H9 (cell line): Measurements from ENCODE around the gene GPC3. TPM values are rescaled to one million over a fixed set of nuclear protein-coding genes. Genes with fewer than 3 reads are reported as not detected.

Source experiments
- DNase-seq: peaks from one replicate; pipeline ENCODE4 v3.0.0-alpha.2; 2017
- H2AFZ ChIP-seq: one replicate; pipeline ENCODE4 v1.6.1; 2013; ENCODE audit warnings: mild to moderate bottlenecking, low read length, control low read depth, moderate library complexity
- H2AK5ac ChIP-seq: 2 replicates; pipeline ENCODE4 v1.6.1; 2013; ENCODE audit warnings: low read length, control low read depth, mixed read lengths; ENCODE audit not compliant: insufficient read length
- H2BK120ac ChIP-seq: one replicate; pipeline ENCODE4 v1.6.1; 2013; ENCODE audit warnings: low read depth, mild to moderate bottlenecking, low read length, control low read depth, inconsistent platforms; ENCODE audit not compliant: poor library complexity, severe bottlenecking
- H2BK12ac ChIP-seq: 2 replicates; pipeline ENCODE4 v1.6.1; 2013; ENCODE audit warnings: low read length, control low read depth, mixed read lengths, low read depth; ENCODE audit not compliant: insufficient read length
- H2BK15ac ChIP-seq: 2 replicates; pipeline ENCODE4 v1.6.1; 2013; ENCODE audit warnings: low read depth, low read length, control low read depth
- H2BK20ac ChIP-seq: one replicate; pipeline ENCODE4 v1.6.1; 2013; ENCODE audit warnings: low read depth, mild to moderate bottlenecking, low read length, control low read depth, inconsistent platforms; ENCODE audit not compliant: poor library complexity, severe bottlenecking
- H2BK5ac ChIP-seq: 2 replicates; pipeline ENCODE4 v1.6.1; 2013; ENCODE audit warnings: low read length, control low read depth, mixed read lengths; ENCODE audit not compliant: insufficient read length
- H3K14ac ChIP-seq: 2 replicates; pipeline ENCODE4 v1.6.1; 2013; ENCODE audit warnings: low read length, control low read depth; ENCODE audit not compliant: insufficient read depth
- H3K18ac ChIP-seq: 2 replicates; pipeline ENCODE4 v1.6.1; 2013; ENCODE audit warnings: low read depth, mild to moderate bottlenecking, mixed read lengths, low read length, control low read depth; ENCODE audit not compliant: insufficient read length
- H3K23ac ChIP-seq: 2 replicates; pipeline ENCODE4 v1.6.1; 2013; ENCODE audit warnings: low read length, control low read depth, mixed read lengths, low read depth; ENCODE audit not compliant: insufficient read length
- H3K23me2 ChIP-seq: 2 replicates; pipeline ENCODE4 v1.6.1; 2013; ENCODE audit warnings: low read depth, mild to moderate bottlenecking, mixed read lengths, low read length, control low read depth; ENCODE audit not compliant: insufficient read length, poor library complexity, severe bottlenecking
- H3K27ac ChIP-seq: 2 replicates; pipeline ENCODE4 v1.5.1; 2013; ENCODE audit warnings: low read length, control low read depth, mixed read lengths, low read depth; ENCODE audit not compliant: insufficient read length
- H3K27me3 ChIP-seq: 2 replicates; pipeline ENCODE4 v1.6.1; 2013; ENCODE audit warnings: low read length, control low read depth, inconsistent platforms; ENCODE audit not compliant: insufficient read depth
- H3K4ac ChIP-seq: 2 replicates; pipeline ENCODE4 v1.6.1; 2013; ENCODE audit warnings: low read depth, mild to moderate bottlenecking, control low read depth, inconsistent platforms, low read length, moderate library complexity
- H3K4me1 ChIP-seq: 2 replicates; pipeline ENCODE4 v1.6.1; 2013; ENCODE audit warnings: low read length, control low read depth, inconsistent platforms; ENCODE audit not compliant: insufficient read depth
- H3K4me2 ChIP-seq: 2 replicates; pipeline ENCODE4 v1.6.1; 2013; ENCODE audit warnings: low read length, control low read depth, mixed read lengths; ENCODE audit not compliant: insufficient read length, insufficient read depth
- H3K56ac ChIP-seq: 2 replicates; pipeline ENCODE4 v1.6.1; 2013; ENCODE audit warnings: low read depth, mild to moderate bottlenecking, mixed read lengths, low read length, control low read depth; ENCODE audit not compliant: insufficient read length
- H3K79me1 ChIP-seq: 2 replicates; pipeline ENCODE4 v1.6.1; 2013; ENCODE audit warnings: low read depth, mild to moderate bottlenecking, moderate library complexity, low read length, control low read depth, inconsistent platforms; ENCODE audit not compliant: insufficient read depth, poor library complexity, severe bottlenecking
- H3K79me2 ChIP-seq: 2 replicates; pipeline ENCODE4 v1.6.1; 2013; ENCODE audit warnings: low read length, control low read depth, inconsistent platforms; ENCODE audit not compliant: insufficient read depth
- H3K9ac ChIP-seq: 2 replicates; pipeline ENCODE4 v1.6.1; 2013; ENCODE audit warnings: low read length, control low read depth, mixed read lengths; ENCODE audit not compliant: insufficient read length; ENCODE audit errors: extremely low read depth
- H3K9me3 ChIP-seq: one replicate; pipeline ENCODE4 v1.6.1; 2013; ENCODE audit warnings: low read depth, low read length, inconsistent platforms; ENCODE audit not compliant: control insufficient read depth
- H3T11ph ChIP-seq: one replicate; pipeline ENCODE4 v1.6.1; 2013; ENCODE audit warnings: mild to moderate bottlenecking, low read length, control low read depth, inconsistent platforms
- H4K20me1 ChIP-seq: one replicate; pipeline ENCODE4 v1.6.1; 2013; ENCODE audit not compliant: control insufficient read depth, insufficient read length, insufficient read depth
- H4K5ac ChIP-seq: 2 replicates; pipeline ENCODE4 v1.6.1; 2013; ENCODE audit warnings: low read depth, mild to moderate bottlenecking, mixed read lengths, low read length, control low read depth; ENCODE audit not compliant: insufficient read length
- H4K8ac ChIP-seq: replicated peaks from 2 replicates; pipeline ENCODE4 v1.6.1; 2013; ENCODE audit warnings: low read length, control low read depth, mixed read lengths, low read depth; ENCODE audit not compliant: insufficient read length
- H4K91ac ChIP-seq: 2 replicates; pipeline ENCODE4 v1.6.1; 2013; ENCODE audit warnings: low read depth, mild to moderate bottlenecking, moderate library complexity, mixed read lengths, low read length, control low read depth; ENCODE audit not compliant: insufficient read length
- H3K27ac Mint-ChIP-seq, 3 experiments: 2 replicates in 2 of 3; 3 replicates in 1 of 3; pipeline ENCODE4 v1.8.0; 2020 to 2021; ENCODE audit warnings: mixed read lengths in 3 of 3, mild to moderate bottlenecking in 1 of 3, moderate library complexity in 1 of 3
- H3K27me3 Mint-ChIP-seq: 2 replicates; pipeline ENCODE4 v1.8.0; 2021; ENCODE audit warnings: low read depth, mild to moderate bottlenecking, moderate library complexity, mixed read lengths
- H3K36me3 Mint-ChIP-seq, 3 experiments: 2 replicates in 2 of 3; 3 replicates in 1 of 3; pipeline ENCODE4 v1.8.0; 2020 to 2021; ENCODE audit warnings: low read depth in 3 of 3, mixed read lengths in 3 of 3; ENCODE audit not compliant: insufficient read depth in 1 of 3
- H3K4me1 Mint-ChIP-seq, 2 experiments: 2 replicates each; pipeline ENCODE4 v1.8.0; 2020; ENCODE audit warnings: mixed read lengths in 2 of 2
- H3K4me3 Mint-ChIP-seq, 2 experiments: 2 replicates in 1 of 2; 3 replicates in 1 of 2; pipeline ENCODE4 v1.8.0; 2020 to 2021; ENCODE audit warnings: mild to moderate bottlenecking in 2 of 2, mixed read lengths in 2 of 2, moderate library complexity in 1 of 2
- H3K9me3 Mint-ChIP-seq, 2 experiments: 2 replicates in 1 of 2; 3 replicates in 1 of 2; pipeline ENCODE4 v1.8.0; 2020; ENCODE audit warnings: mild to moderate bottlenecking in 2 of 2, mixed read lengths in 2 of 2, moderate library complexity in 1 of 2
- WGBS: extraction: QIAGEN DNeasy Blood & Tissue Kit; methylation state at CpG from one replicate; pipeline ENCODE4 v1.1.7; 2013; ENCODE audit warnings: missing lambda C conversion rate, low lambda C conversion rate, mixed read lengths; ENCODE audit not compliant: insufficient read length; ENCODE audit errors: extremely low coverage; 5-methylcytosine and 5-hydroxymethylcytosine counted together
- total RNA-seq: library from RNA; stranded (reverse); gene quantifications from 2 replicates; pipeline ENCODE4 v1.2.1, GENCODE V29; 2021
- TF ChIP-seq, protein P1 (sequence below): fragments of 200-600 bp; sonication (generic); conservative IDR thresholded peaks from 3 replicates; pipeline ENCODE4 v1.8.0; 2021; ENCODE audit warnings: antibody characterized with exemption, mild to moderate bottlenecking

The GPC3 gene
- total RNA-seq, 1 experiment from 2014 or later = 108 TPM

DNA sequence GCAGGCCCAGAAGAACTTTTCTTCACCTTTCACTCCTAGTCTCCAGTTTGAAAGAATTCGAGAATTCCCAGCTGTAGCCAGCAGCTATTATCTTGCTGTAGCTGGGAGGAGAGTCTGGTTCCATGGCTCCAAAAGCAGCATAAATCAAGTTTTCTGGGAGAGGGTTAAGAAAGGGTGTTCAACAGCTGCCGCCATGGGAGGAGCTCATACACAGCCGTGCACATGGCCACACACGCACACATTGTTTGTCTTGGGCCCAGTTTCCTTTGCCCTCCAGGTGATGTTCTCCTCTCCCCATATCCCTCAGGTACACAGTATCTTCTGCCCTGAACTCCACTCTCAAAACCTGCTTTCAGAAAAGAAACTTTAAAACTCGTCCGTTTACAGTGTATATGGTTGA is 4.1 kb upstream of the GPC3 start:
- no peak overlapping the region for H3K14ac ChIP-seq
- H3K4ac ChIP-seq = no peak overlapping the region
- no peak overlapping the region for H2BK12ac ChIP-seq
- no peak overlapping the region; a peak in 1 of 7 replicates for H3K27ac Mint-ChIP-seq
- H3K4me1 ChIP-seq = peaks cover 4% of the 10 kb centered on the region; the same call in 1 of the 2 replicates
- H2BK20ac ChIP-seq = no peak overlapping the region
- H3K27me3 Mint-ChIP-seq = peaks cover 15% of the 10 kb centered on the region
- H3K27me3 ChIP-seq = peaks cover 5% of the 10 kb centered on the region; the same call in 1 of the 2 replicates
- no peak overlapping the region for H3K56ac ChIP-seq
- H3K4me2 ChIP-seq = no peak overlapping the region
- peaks cover 12% of the 10 kb centered on the region for H3K23me2 ChIP-seq
- H3K9me3 Mint-ChIP-seq = no peaks in the 10 kb centered on the region; a peak in 1 of 5 replicates
- no CpG with 5 or more reads among the region's 6 CpGs for WGBS
- H3K27ac ChIP-seq = no peak overlapping the region
- H3K4me3 Mint-ChIP-seq = no peak overlapping the region
- H3K36me3 Mint-ChIP-seq = no peaks in the 10 kb centered on the region
- H3K9me3 ChIP-seq = no peaks in the 10 kb centered on the region
- no peaks in the 10 kb centered on the region for H3K79me2 ChIP-seq
- peaks cover 31 to 36% of the 10 kb centered on the region in 2 experiments for H3K4me1 Mint-ChIP-seq
- H4K5ac ChIP-seq = no peak overlapping the region
- H2AFZ ChIP-seq = no peak overlapping the region
- H3K9ac ChIP-seq = no peak overlapping the region
- no peak overlapping the region for H2BK120ac ChIP-seq
- H2BK5ac ChIP-seq = no peak overlapping the region
- H3K79me1 ChIP-seq = no peaks in the 10 kb centered on the region
- no peak for DNase-seq
- H4K8ac ChIP-seq = no peak overlapping the region
- H4K91ac ChIP-seq = no peak overlapping the region
- H2BK15ac ChIP-seq = no peak overlapping the region
- no peak overlapping the region for H3K23ac ChIP-seq
- TF ChIP-seq, protein P1, sequence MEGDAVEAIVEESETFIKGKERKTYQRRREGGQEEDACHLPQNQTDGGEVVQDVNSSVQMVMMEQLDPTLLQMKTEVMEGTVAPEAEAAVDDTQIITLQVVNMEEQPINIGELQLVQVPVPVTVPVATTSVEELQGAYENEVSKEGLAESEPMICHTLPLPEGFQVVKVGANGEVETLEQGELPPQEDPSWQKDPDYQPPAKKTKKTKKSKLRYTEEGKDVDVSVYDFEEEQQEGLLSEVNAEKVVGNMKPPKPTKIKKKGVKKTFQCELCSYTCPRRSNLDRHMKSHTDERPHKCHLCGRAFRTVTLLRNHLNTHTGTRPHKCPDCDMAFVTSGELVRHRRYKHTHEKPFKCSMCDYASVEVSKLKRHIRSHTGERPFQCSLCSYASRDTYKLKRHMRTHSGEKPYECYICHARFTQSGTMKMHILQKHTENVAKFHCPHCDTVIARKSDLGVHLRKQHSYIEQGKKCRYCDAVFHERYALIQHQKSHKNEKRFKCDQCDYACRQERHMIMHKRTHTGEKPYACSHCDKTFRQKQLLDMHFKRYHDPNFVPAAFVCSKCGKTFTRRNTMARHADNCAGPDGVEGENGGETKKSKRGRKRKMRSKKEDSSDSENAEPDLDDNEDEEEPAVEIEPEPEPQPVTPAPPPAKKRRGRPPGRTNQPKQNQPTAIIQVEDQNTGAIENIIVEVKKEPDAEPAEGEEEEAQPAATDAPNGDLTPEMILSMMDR = no peak
- no peaks in the 10 kb centered on the region for H4K20me1 ChIP-seq
- H3K18ac ChIP-seq = no peak overlapping the region
- no peak overlapping the region for H3T11ph ChIP-seq
- H2AK5ac ChIP-seq = no peak overlapping the region
